Activated CD8-positive, alpha-beta T cell treated with anti-CD3 and anti-CD28 coated beads, Interleukin-2, amount 10 ng/mL, durations not matched to agents 7 days and 5 days (primary cell): ENCODE results near the gene KRT16. TPM values are rescaled to one million over a fixed set of nuclear protein-coding genes. Genes with fewer than 3 reads are reported as not detected.
"Not testable (repeated sequence)": the region's sequence is repeated elsewhere in the genome, so short reads cannot be mapped to it uniquely, and the experiment has no call there.

Source experiments
- ATAC-seq: fragments of 150-1000 bp; cut with Tn5 transposase; one replicate; pipeline ENCODE4 v1.10.0; 2021; ENCODE audit warnings: moderate library complexity
- CTCF ChIA-PET: fragments of 350-600 bp; sonication (Branson Sonifier 250); formaldehyde crosslinking; loops from one replicate; lab custom pipeline; 2021; ENCODE audit warnings: antibody characterized with exemption; lab: Charles Lee
- POLR2A ChIA-PET: fragments of 350-600 bp; sonication (Branson Sonifier 250); formaldehyde crosslinking; loops from one replicate; lab custom pipeline; 2021; ENCODE audit warnings: antibody characterized with exemption; lab: Charles Lee
- DNase-seq: peaks from one replicate; pipeline ENCODE4 v3.0.0-alpha.2; 2020
- H3K27ac Mint-ChIP-seq: one replicate; pipeline ENCODE4 v1.8.0; 2021; ENCODE audit warnings: mild to moderate bottlenecking, mixed read lengths
- H3K27me3 Mint-ChIP-seq: one replicate; pipeline ENCODE4 v1.8.0; 2021; ENCODE audit warnings: low read depth, mixed read lengths
- H3K36me3 Mint-ChIP-seq: one replicate; pipeline ENCODE4 v1.8.0; 2021; ENCODE audit warnings: low read depth, mixed read lengths
- H3K4me1 Mint-ChIP-seq: one replicate; pipeline ENCODE4 v1.8.0; 2021; ENCODE audit warnings: low read depth, mixed read lengths
- H3K4me3 Mint-ChIP-seq: one replicate; pipeline ENCODE4 v1.8.0; 2021; ENCODE audit warnings: mild to moderate bottlenecking, mixed read lengths
- H3K9me3 Mint-ChIP-seq: one replicate; pipeline ENCODE4 v1.8.0; 2022; ENCODE audit warnings: mixed read lengths; ENCODE audit not compliant: insufficient read depth
- total RNA-seq, 2 experiments: library from RNA; stranded (reverse); gene quantifications; one replicate each; pipeline ENCODE4 v1.2.3, GENCODE V29; 2021

KRT16 gene
- total RNA-seq, 2 experiments from 2014 or later: not detected

GRCh38 chr17:41617698-41618097 lies 5.1 kb upstream of the KRT16 start:
- POLR2A ChIA-PET: no interaction called here
- no peak for DNase-seq
- Mint-ChIP-seq H3K9me3 (no peaks in the 10 kb centered on the region), H3K4me3 (no peak overlapping the region), H3K36me3 (no peaks in the 10 kb centered on the region), H3K27me3 (no peaks in the 10 kb centered on the region), H3K4me1 (no peaks in the 10 kb centered on the region), H3K27ac (no peak overlapping the region)
- ATAC-seq: no peak
- CTCF ChIA-PET: no interaction called here

DNA sequence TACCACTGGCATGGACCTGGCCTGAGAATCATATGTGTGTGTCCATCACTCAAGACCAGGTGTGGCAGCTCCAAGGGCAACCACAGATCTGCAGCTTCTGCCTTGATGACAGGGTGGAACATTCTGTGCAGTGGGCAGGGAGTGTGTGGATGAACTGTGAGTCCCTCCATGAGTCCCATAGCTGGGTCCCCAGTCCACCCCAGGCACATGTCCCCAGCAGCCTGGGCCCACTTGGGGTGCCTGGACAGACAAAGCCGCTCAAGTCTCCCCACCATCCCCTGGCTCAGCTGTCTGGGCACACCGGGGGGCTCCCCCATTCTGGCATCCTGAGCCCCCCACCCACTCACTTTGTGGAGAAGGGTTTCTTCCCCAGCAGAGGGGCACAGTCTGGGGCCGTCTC lies 4.6 kb upstream of the KRT16 start:
- no peak overlapping the region for H3K4me3 Mint-ChIP-seq
- H3K27ac Mint-ChIP-seq: no peak overlapping the region
- POLR2A ChIA-PET: no interaction called here
- CTCF ChIA-PET: no interaction called here
- ATAC-seq (no peak), DNase-seq (no peak)
- no peaks in the 10 kb centered on the region for H3K36me3 Mint-ChIP-seq
- no peaks in the 10 kb centered on the region for H3K4me1 Mint-ChIP-seq
- no peaks in the 10 kb centered on the region for H3K9me3 Mint-ChIP-seq
- no peaks in the 10 kb centered on the region for H3K27me3 Mint-ChIP-seq

- ATAC-seq, H3K27ac Mint-ChIP-seq, H3K4me3 Mint-ChIP-seq, CTCF ChIA-PET, H3K27me3 Mint-ChIP-seq, H3K9me3 Mint-ChIP-seq, H3K4me1 Mint-ChIP-seq, H3K36me3 Mint-ChIP-seq, DNase-seq: not testable (repeated sequence)
- POLR2A ChIA-PET: interaction anchor here (0.6 kb wide), 1 partner anchor 62 kb away, joined by 5 read pairs; no protein-coding TSS in a partner anchor
These were observed 3.9 kb upstream of the KRT16 start for GRCh38 chr17:41616486-41616885.

GRCh38 chr17:41615454-41615853 lies 2.9 kb upstream of the KRT16 start:
- DNase-seq (no peak), ATAC-seq (no peak)
- ChIA-PET CTCF (no interaction called here), POLR2A (no interaction called here)
- H3K9me3 Mint-ChIP-seq: no peaks in the 10 kb centered on the region
- H3K36me3 Mint-ChIP-seq: no peaks in the 10 kb centered on the region
- no peaks in the 10 kb centered on the region for H3K4me1 Mint-ChIP-seq
- H3K27me3 Mint-ChIP-seq: peaks cover 4% of the 10 kb centered on the region
- H3K27ac Mint-ChIP-seq: no peak overlapping the region
- H3K4me3 Mint-ChIP-seq: no peak overlapping the region

- ATAC-seq, POLR2A ChIA-PET, CTCF ChIA-PET, H3K4me3 Mint-ChIP-seq, H3K36me3 Mint-ChIP-seq, DNase-seq, H3K27me3 Mint-ChIP-seq, H3K9me3 Mint-ChIP-seq, H3K4me1 Mint-ChIP-seq, H3K27ac Mint-ChIP-seq: not testable (repeated sequence)
These were observed 2.2 kb upstream of the KRT16 start for GRCh38 chr17:41614767-41615166.

DNA sequence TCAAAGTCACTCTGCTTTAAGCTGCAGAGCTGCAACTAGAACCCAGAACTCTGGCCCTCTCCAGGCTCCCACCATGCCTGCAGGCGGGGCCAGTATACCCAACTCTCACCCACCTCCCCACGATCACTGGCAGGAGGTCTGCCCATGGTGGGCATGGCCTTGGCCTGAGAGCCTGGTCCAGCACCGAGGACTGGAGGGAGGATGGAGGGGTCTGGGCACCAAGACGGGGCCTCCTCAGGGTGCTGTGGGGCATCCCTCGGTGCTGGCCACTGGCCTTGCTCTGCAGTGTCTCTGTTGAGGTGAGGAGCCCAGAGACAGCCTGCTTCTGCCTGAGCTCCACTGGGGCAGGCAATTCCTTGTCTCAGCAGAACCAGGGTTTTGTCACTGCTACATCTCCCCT lies 1.5 kb upstream of the KRT16 start:
- no peaks in the 10 kb centered on the region for H3K36me3 Mint-ChIP-seq
- DNase-seq: no peak
- ChIA-PET POLR2A (no interaction called here), CTCF (interaction anchor here (1.2 kb wide), 1 partner anchor 65 kb away, joined by 3 read pairs; no protein-coding TSS in a partner anchor)
- no peak overlapping the region for H3K4me3 Mint-ChIP-seq
- no peak overlapping the region for H3K27ac Mint-ChIP-seq
- ATAC-seq: no peak
- H3K4me1 Mint-ChIP-seq: no peaks in the 10 kb centered on the region
- no peaks in the 10 kb centered on the region for H3K9me3 Mint-ChIP-seq
- peaks cover 7% of the 10 kb centered on the region for H3K27me3 Mint-ChIP-seq

DNA sequence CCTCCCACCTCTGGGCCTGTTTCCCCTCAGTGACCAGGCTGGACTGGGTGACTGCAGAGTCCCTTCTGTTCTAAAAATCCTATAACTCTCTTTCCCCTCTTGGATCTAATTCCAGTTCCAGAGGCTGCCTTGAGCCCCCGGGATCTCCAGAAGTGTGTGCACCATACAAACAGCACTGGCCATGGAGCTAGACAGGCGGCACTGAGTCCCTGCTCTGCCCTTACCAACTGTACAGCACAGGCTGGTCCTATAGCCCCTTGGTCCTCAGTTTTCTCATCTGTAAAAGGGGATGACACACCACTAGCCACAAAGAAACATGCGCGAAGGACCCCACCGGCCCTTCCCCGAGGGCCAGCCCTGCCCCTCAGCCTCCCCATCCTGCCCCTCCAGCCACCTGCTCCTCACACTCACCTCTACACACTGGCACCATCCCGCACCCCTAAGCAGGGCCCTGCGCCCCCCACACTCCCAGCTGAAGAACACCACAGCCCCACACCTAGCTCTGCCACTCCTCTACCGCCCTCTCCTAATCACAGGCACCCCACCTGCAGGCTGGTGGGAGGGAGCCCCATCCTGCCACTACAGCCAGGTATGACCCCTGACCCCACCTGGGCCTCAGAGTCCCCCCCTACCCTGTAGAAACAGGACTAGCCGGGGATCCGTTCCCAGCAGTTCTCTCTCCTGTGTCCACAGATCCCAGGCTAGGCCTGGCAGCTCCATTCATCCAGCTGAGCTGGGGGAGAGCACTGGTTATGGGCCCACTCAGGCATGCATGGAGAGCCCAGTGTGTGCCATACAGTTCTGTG lies 913 bp upstream of the KRT16 start:
- Mint-ChIP-seq H3K4me1 (no peaks in the 10 kb centered on the region), H3K36me3 (no peaks in the 10 kb centered on the region), H3K4me3 (no peak overlapping the region), H3K27me3 (peaks cover 12% of the 10 kb centered on the region), H3K27ac (no peak overlapping the region), H3K9me3 (no peaks in the 10 kb centered on the region)
- ChIA-PET POLR2A (no interaction called here), CTCF (interaction anchor here (1.2 kb wide), 1 partner anchor 65 kb away, joined by 3 read pairs; no protein-coding TSS in a partner anchor)
- no peak for ATAC-seq
- no peak for DNase-seq

DNA sequence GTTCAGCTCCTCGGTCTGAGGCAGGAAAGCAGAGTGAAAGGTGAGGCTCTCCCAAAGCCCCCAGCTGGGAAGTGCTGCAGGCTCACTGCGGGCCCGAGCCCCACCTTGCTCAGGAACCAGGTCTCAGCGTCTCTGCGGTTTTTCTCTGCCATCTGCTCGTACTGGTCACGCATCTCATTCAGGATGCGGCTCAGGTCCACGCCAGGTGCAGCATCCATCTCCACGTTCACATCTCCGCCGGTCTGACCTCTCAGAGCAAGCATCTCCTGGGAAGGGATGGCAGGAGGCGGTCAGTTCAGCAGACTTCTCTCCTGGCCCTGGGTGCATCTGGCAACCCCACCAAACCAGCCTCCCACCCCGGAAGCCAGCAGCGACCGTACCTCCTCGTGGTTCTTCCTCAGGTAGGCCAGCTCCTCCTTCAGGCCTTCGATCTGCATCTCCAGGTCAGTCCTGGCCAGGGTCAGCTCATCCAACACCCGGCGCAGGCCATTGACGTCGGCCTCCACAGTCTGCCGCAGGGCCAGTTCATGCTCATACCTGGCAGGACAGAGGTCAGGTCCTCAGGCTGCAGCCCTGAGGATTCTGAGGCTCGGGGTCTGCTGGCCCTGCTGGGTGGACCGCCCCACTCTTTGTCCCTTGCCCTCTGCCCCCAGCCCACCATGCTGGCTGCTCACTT lies 1.5 kb downstream of the KRT16 start:
- H3K36me3 Mint-ChIP-seq: peaks cover 2% of the 10 kb centered on the region
- CTCF ChIA-PET: no interaction called here
- no peak for DNase-seq
- no peak overlapping the region for H3K27ac Mint-ChIP-seq
- H3K4me1 Mint-ChIP-seq: no peaks in the 10 kb centered on the region
- peaks cover 14% of the 10 kb centered on the region for H3K9me3 Mint-ChIP-seq
- no peak overlapping the region for H3K4me3 Mint-ChIP-seq
- peaks cover 19% of the 10 kb centered on the region for H3K27me3 Mint-ChIP-seq
- POLR2A ChIA-PET: interaction anchor here (0.6 kb wide), 1 partner anchor 715 kb away, joined by 3 read pairs; no protein-coding TSS in a partner anchor
- ATAC-seq: no peak

- H3K4me1 Mint-ChIP-seq, ATAC-seq, DNase-seq, H3K27ac Mint-ChIP-seq, H3K4me3 Mint-ChIP-seq, POLR2A ChIA-PET, H3K36me3 Mint-ChIP-seq: not testable (repeated sequence)
- H3K9me3 Mint-ChIP-seq: peaks cover 18% of the 10 kb centered on the region
- H3K27me3 Mint-ChIP-seq: peaks cover 19% of the 10 kb centered on the region
- CTCF ChIA-PET: interaction anchor here (1.0 to 1.8 kb wide), 2 partner anchors 31 to 53 kb away, joined by 4 to 6 read pairs; no protein-coding TSS in a partner anchor
These were observed 2.5 kb downstream of the KRT16 start for GRCh38 chr17:41610061-41610517.

DNA sequence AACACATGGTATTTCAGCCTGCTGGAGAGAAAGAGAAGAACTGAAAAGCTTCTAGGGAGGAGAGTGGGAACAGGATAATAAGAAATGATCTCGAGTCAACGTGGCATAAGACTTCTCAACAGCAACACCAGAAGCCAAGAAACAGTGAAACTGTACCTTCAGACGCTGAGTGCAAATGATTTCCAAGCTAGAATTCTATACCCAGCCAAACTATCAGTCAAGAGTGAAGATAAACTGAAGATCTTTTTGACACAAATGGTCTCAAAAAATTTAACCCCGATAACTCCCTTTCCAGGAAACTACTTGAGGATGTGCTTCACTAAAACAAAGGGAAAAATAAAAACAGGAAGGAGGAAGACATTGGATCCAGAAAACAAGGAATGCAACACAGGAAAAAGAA lies 5.6 kb downstream of the KRT16 start:
- POLR2A ChIA-PET, H3K4me3 Mint-ChIP-seq, H3K4me1 Mint-ChIP-seq, ATAC-seq, H3K36me3 Mint-ChIP-seq, H3K27ac Mint-ChIP-seq, DNase-seq: not testable (repeated sequence)
- Mint-ChIP-seq H3K9me3 (peaks cover 18% of the 10 kb centered on the region), H3K27me3 (peaks cover 19% of the 10 kb centered on the region)
- CTCF ChIA-PET: interaction anchor here (1.4 kb wide), 2 partner anchors 41 to 56 kb away, joined by 5 to 8 read pairs; no protein-coding TSS in a partner anchor

- ATAC-seq (no peak), DNase-seq (no peak)
- Mint-ChIP-seq H3K9me3 (peaks cover 16% of the 10 kb centered on the region), H3K27ac (no peak overlapping the region), H3K27me3 (peaks cover 5% of the 10 kb centered on the region), H3K36me3 (peaks cover 4% of the 10 kb centered on the region), H3K4me3 (no peak overlapping the region), H3K4me1 (no peaks in the 10 kb centered on the region)
- CTCF ChIA-PET: interaction anchor here (1.0 to 1.2 kb wide), 3 partner anchors 23 to 65 kb away, joined by 3 to 5 read pairs (median 3); no protein-coding TSS in a partner anchor
- POLR2A ChIA-PET: no interaction called here
These were observed 10.0 kb downstream of the KRT16 start for GRCh38 chr17:41602524-41602923.

DNA sequence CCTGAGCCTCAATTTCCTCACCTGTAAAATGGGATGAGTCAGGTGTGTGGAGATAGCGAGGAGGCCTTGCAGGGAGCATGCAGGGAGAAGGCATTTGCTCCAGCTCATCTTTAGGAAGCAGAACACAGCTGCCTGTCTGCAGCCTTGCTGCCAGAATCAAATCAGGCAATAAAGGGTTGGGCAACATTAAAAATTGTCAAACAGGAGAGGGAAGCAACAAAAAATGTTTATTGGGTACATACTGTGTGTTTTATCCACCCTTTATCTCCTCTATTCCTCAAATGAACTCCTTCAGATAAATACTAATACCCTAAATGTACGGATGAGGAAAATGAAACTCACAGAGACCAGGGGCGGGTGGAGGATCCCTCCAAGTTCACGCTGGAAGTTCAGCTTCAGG lies 12.2 kb downstream of the KRT16 start:
- ATAC-seq (no peak), DNase-seq (no peak)
- no peaks in the 10 kb centered on the region for H3K27me3 Mint-ChIP-seq
- no peaks in the 10 kb centered on the region for H3K9me3 Mint-ChIP-seq
- ChIA-PET CTCF (interaction anchor here (1.4 kb wide), 1 partner anchor 49 kb away, joined by 3 read pairs; no protein-coding TSS in a partner anchor), POLR2A (interaction anchor here (0.6 kb wide), 1 partner anchor 9 kb away, joined by 3 read pairs; no protein-coding TSS in a partner anchor)
- H3K4me3 Mint-ChIP-seq: no peak overlapping the region
- H3K27ac Mint-ChIP-seq: no peak overlapping the region
- H3K4me1 Mint-ChIP-seq: no peaks in the 10 kb centered on the region
- no peaks in the 10 kb centered on the region for H3K36me3 Mint-ChIP-seq
